Astrocyte (in vitro differentiated cells and primary cell): Measurements from ENCODE around the gene RANGAP1. TPM values are rescaled to one million over a fixed set of nuclear protein-coding genes. Genes with fewer than 3 reads are reported as not detected.

Experiments
- DNase-seq: peaks from one replicate; pipeline ENCODE4 v3.0.0-alpha.2; 2010; ENCODE audit warnings: low read depth
- FAIRE-seq: peaks from 2 replicates; lab custom pipeline; 2011; peaks lifted over from hg19 to GRCh38; lab: Jason Lieb, UNC
- H2AFZ ChIP-seq: 2 replicates; pipeline ENCODE4 v1.6.0; 2012; ENCODE audit warnings: low read depth, low read length, inconsistent platforms
- H3K27ac ChIP-seq: 2 replicates; pipeline ENCODE4 v1.5.1; 2011; ENCODE audit warnings: low read depth, low read length, inconsistent platforms
- H3K27me3 ChIP-seq: 2 replicates; pipeline ENCODE4 v1.6.0; 2011; ENCODE audit warnings: low read length, inconsistent platforms; ENCODE audit not compliant: insufficient read depth
- H3K36me3 ChIP-seq: 2 replicates; pipeline ENCODE4 v1.5.1; 2011; ENCODE audit warnings: low read length, inconsistent platforms; ENCODE audit not compliant: insufficient read depth
- H3K4me1 ChIP-seq: 2 replicates; pipeline ENCODE4 v1.5.1; 2011; ENCODE audit warnings: low read length, inconsistent platforms; ENCODE audit not compliant: insufficient read depth
- H3K4me2 ChIP-seq: 2 replicates; pipeline ENCODE4 v1.6.0; 2012; ENCODE audit warnings: low read length, inconsistent platforms
- H3K4me3 ChIP-seq: 2 replicates; pipeline ENCODE4 v1.5.1; 2011; ENCODE audit warnings: low read depth, mild to moderate bottlenecking, low read length, inconsistent platforms; ENCODE audit not compliant: insufficient read depth
- H3K79me2 ChIP-seq: 2 replicates; pipeline ENCODE4 v1.6.0; 2012; ENCODE audit warnings: mild to moderate bottlenecking, low read length, inconsistent platforms; ENCODE audit not compliant: insufficient read depth
- H3K9ac ChIP-seq: 2 replicates; pipeline ENCODE4 v1.6.0; 2012; ENCODE audit warnings: mild to moderate bottlenecking, low read length, inconsistent platforms
- H3K9me3 ChIP-seq: 2 replicates; pipeline ENCODE4 v1.5.1; 2012; ENCODE audit warnings: low read depth, mild to moderate bottlenecking, low read length, inconsistent platforms; ENCODE audit not compliant: insufficient read depth
- H4K20me1 ChIP-seq: 2 replicates; pipeline ENCODE4 v1.6.0; 2012; ENCODE audit warnings: low read length, inconsistent platforms; ENCODE audit not compliant: insufficient read depth
- H3K27ac Mint-ChIP-seq: one replicate; pipeline ENCODE4 v1.8.0; 2021; ENCODE audit warnings: mild to moderate bottlenecking, mixed read lengths; ENCODE audit not compliant: unreplicated experiment
- H3K27me3 Mint-ChIP-seq: one replicate; pipeline ENCODE4 v1.8.0; 2021; ENCODE audit warnings: low read depth, mixed read lengths; ENCODE audit not compliant: unreplicated experiment
- H3K36me3 Mint-ChIP-seq: one replicate; pipeline ENCODE4 v1.8.0; 2021; ENCODE audit warnings: low read depth, mixed read lengths; ENCODE audit not compliant: unreplicated experiment
- H3K4me1 Mint-ChIP-seq: one replicate; pipeline ENCODE4 v1.8.0; 2021; ENCODE audit warnings: low read depth, mixed read lengths; ENCODE audit not compliant: unreplicated experiment
- H3K4me3 Mint-ChIP-seq: one replicate; pipeline ENCODE4 v1.8.0; 2021; ENCODE audit warnings: mild to moderate bottlenecking, moderate library complexity, mixed read lengths; ENCODE audit not compliant: unreplicated experiment
- H3K9me3 Mint-ChIP-seq: one replicate; pipeline ENCODE4 v1.8.0; 2021; ENCODE audit warnings: mild to moderate bottlenecking, mixed read lengths; ENCODE audit not compliant: unreplicated experiment
- CTCF ChIP-seq: IDR thresholded peaks from 2 replicates; pipeline ENCODE4 v1.5.1; 2011; ENCODE audit warnings: low read depth, mild to moderate bottlenecking, inconsistent platforms, low read length, moderate library complexity; ENCODE audit not compliant: insufficient read depth
- EZH2 ChIP-seq: IDR thresholded peaks from 2 replicates; pipeline ENCODE4 v1.6.1; 2012; ENCODE audit warnings: mild to moderate bottlenecking, low read length, inconsistent platforms; ENCODE audit not compliant: insufficient read depth
- total RNA-seq: library from RNA; stranded (reverse); gene quantifications from 2 replicates; pipeline ENCODE4 v1.2.1, GENCODE V29; 2021

RANGAP1 gene
- total RNA-seq, 1 donor from 2014 or later, result 77.8 TPM

- Histone ChIP-seq H4K20me1 (peaks cover 31% of the 10 kb centered on the region), H3K4me3 (no peak overlapping the region), H3K27ac (no peak overlapping the region), H3K27me3 (no peaks in the 10 kb centered on the region), H3K9me3 (no peaks in the 10 kb centered on the region), H3K4me2 (no peak overlapping the region), H3K9ac (no peak overlapping the region), H3K4me1 (no peaks in the 10 kb centered on the region), H2AFZ (no peak overlapping the region), H3K36me3 (peaks cover 48% of the 10 kb centered on the region), H3K79me2 (peaks cover 33% of the 10 kb centered on the region)
- Mint-ChIP-seq H3K9me3 (no peaks in the 10 kb centered on the region), H3K4me1 (no peaks in the 10 kb centered on the region), H3K36me3 (peaks cover 29% of the 10 kb centered on the region), H3K27ac (peak overlapping the region; percentile 26), H3K27me3 (no peaks in the 10 kb centered on the region), H3K4me3 (no peak overlapping the region)
- TF ChIP-seq CTCF (no peak), EZH2 (no peak)
- FAIRE-seq (no peak), DNase-seq (no peak)
Observed at GRCh38 chr22:41274856-41275255, 11.1 kb downstream of the RANGAP1 start.

GRCh38 chr22:41273128-41273527 is 12.9 kb downstream of the RANGAP1 start:
- Histone ChIP-seq H2AFZ (no peak overlapping the region), H3K27ac (no peak overlapping the region), H3K36me3 (peaks cover 53% of the 10 kb centered on the region), H3K4me1 (no peaks in the 10 kb centered on the region), H3K79me2 (peaks cover 29% of the 10 kb centered on the region), H3K27me3 (no peaks in the 10 kb centered on the region), H3K9ac (no peak overlapping the region), H3K4me3 (no peak overlapping the region), H3K4me2 (no peak overlapping the region), H3K9me3 (no peaks in the 10 kb centered on the region), H4K20me1 (peaks cover 36% of the 10 kb centered on the region)
- H3K27ac Mint-ChIP-seq, result no peak overlapping the region
- H3K36me3 Mint-ChIP-seq, result peaks cover 32% of the 10 kb centered on the region
- no peaks in the 10 kb centered on the region for H3K4me1 Mint-ChIP-seq
- DNase-seq (no peak), FAIRE-seq (no peak)
- no peak overlapping the region for H3K4me3 Mint-ChIP-seq
- no peaks in the 10 kb centered on the region for H3K27me3 Mint-ChIP-seq
- H3K9me3 Mint-ChIP-seq, result no peaks in the 10 kb centered on the region
- TF ChIP-seq EZH2 (no peak), CTCF (no peak)

- Mint-ChIP-seq H3K4me3 (no peak overlapping the region), H3K27me3 (no peaks in the 10 kb centered on the region), H3K36me3 (peaks cover 29% of the 10 kb centered on the region), H3K27ac (no peak overlapping the region), H3K9me3 (no peaks in the 10 kb centered on the region), H3K4me1 (no peaks in the 10 kb centered on the region)
- no peaks in the 10 kb centered on the region for H3K4me1 ChIP-seq
- no peak overlapping the region for H3K4me2 ChIP-seq
- no peak overlapping the region for H3K9ac ChIP-seq
- FAIRE-seq (no peak), DNase-seq (no peak)
- H2AFZ ChIP-seq, result no peak overlapping the region
- H3K27me3 ChIP-seq, result no peaks in the 10 kb centered on the region
- H3K79me2 ChIP-seq, result peaks cover 22% of the 10 kb centered on the region
- no peak overlapping the region for H3K27ac ChIP-seq
- no peaks in the 10 kb centered on the region for H3K9me3 ChIP-seq
- no peak for TF ChIP-seq EZH2
- no peak for TF ChIP-seq CTCF
- H3K4me3 ChIP-seq, result no peak overlapping the region
- peaks cover 55% of the 10 kb centered on the region for H3K36me3 ChIP-seq
- peaks cover 33% of the 10 kb centered on the region for H4K20me1 ChIP-seq
Observed at GRCh38 chr22:41271787-41272186, 14.2 kb downstream of the RANGAP1 start.
